Renal pelvis (tissue), 4 donors: ENCODE data around the gene TMIGD2. TPM values are rescaled to one million over a fixed set of nuclear protein-coding genes. Genes with fewer than 3 reads are reported as not detected.
"Not testable (repeated sequence)": the region's sequence is repeated elsewhere in the genome, so short reads cannot be mapped to it uniquely, and the experiment has no call there.

Experiments
- DNase-seq: peaks from one replicate; pipeline ENCODE4 v3.0.0-alpha.2; 2013
- polyA plus RNA-seq, 3 donors: library from polyadenylated mRNA; unstranded; fragments of 120-200 nt; gene quantifications; one replicate each; pipeline ENCODE4 v1.2.1, GENCODE V29; 2013; ENCODE audit not compliant: insufficient read length in 3 of 3

Gene TMIGD2
- polyA plus RNA-seq, 3 donors: 0.30 to 0.69 (median 0.41) TPM

DNA sequence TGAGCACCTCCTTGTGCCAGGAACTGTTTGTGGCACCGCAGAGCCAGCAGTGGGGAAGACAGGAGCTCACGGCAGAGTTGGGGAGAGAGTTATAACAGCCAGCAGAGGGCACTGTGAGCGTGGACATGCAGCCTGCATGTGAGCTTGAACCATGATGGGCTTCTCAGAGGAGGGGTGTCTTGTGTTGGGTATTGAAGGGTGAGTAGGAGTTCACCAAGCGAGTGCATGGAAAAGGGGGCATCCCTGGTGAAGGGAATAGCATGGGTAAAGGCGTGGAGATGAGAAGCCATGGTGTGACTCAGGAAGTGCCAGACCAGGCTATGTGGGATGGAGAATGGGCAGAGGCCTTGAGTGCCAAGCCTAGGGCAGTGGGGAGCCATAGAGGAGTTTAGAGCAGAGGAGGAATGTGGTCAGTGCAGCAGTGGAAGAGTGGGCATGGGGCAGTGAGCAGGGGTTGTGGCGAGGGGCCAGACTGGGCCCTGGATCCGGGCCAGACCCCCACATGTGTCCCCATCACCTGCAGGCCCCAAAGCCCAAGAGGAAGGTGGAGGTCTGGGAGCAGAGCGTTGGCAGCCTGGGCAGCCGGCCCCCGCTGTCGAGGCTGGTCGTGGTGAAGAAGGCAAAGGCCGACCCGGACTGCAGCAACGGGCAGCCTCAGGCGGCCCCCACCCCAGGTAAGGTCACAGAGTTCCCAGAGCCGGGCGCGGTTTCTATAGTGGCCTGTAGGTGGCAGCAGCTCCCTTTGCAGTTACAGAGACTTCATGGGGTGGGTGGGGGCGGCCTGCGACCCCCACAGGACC is 34.9 kb downstream of the TMIGD2 start:
- DNase-seq: no peak

DNA sequence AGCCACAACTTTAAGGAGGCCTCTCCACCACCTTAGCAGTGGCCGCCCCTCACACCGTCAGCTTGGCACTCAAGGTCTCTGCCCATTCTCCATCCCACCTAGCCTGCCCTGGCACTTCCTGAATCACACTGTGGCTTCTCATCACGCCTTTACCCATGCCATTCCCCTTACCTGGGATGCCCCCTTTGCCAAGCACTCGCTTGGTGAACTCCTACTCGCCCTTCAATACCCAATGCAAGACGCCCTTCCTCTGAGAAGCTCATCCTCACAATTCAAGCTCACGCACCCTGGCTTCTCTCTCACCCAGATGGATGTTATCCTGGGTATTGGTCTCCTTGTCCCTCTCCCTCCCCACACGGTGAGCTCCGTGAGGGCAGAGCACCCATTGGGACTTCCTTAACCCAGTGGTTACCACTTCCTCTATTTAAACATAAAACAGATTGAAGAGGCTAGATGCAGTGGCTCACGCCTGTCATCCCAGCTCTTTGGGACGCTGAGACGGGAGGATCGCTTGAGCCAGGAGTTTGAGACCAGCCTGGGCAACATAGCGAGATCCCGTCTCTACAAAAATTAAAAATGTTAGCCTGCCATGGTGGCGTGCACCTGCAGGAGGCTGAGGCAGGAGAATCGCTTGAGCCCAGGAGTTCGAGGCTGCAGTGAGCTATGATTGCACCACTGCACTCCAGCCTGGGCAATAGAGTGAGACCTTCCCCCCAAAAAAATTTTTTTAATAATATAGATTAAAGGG is 35.8 kb downstream of the TMIGD2 start:
- no peak for DNase-seq

DNA sequence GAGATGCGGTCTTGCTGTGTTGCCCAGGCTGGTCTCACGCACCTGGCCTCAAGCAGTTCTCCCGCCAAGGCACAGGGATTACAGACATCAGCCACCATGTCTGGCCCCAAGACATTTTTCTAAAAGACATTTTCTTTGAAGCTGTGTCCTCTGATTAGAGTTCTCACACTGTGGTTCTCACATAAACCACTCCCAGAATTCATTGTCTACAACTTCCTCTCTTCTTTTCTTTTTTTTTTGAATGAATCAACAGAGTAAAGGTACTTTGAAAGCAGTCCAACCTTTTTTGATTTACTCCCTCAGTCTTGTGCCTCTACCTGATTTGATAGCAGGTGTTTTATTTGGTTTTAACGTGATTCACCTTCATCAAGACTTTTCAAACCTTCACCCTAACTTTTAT is 37.4 kb downstream of the TMIGD2 start:
- no peak for DNase-seq

DNA sequence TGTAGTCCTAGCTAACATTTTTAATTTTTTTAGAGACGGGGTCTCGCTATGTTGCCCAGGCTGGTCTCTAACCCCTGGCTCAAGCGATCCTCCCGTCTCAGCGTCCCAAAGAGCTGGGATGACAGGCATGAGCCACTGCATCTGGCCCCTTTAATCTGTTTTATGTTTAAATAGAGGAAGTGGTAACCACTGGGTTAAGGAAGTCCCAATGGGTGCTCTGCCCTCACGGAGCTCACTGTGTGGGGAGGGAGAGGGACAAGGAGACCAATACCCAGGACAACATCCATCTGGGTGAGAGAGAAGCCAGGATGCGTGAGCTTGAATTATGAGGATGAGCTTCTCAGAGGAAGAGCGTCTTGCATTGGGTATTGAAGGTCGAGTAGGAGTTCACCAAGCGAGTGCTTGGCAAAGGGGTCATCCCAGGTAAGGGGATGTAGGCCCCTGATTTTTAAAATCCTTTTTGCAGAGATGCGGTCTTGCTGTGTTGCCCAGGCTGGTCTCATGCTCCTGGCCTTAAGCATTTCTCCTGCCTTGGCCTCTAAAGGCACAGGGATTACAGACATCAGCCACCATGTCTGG is 41.5 kb downstream of the TMIGD2 start:
- no peak for DNase-seq

DNA sequence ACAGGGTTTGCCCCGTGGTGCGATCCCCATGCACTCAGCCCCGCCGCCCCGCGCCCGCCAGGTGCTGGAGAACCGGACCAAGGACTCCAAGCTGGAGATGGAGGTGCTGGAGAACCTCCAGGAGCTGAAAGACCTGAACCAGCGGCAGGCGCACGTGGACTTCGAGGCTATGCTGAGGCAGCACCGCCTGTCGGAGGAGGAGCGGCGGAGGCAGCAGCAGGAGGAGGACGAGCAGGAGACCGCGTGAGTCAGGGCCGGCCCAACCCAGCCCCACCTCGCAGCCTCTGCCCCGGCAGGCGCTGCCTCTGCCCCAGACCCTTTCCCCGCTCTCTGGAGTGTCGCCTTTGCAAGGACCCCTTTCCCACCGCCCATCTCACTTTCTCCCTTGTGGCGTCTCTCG is 44.0 kb downstream of the TMIGD2 start:
- no peak for DNase-seq

DNA sequence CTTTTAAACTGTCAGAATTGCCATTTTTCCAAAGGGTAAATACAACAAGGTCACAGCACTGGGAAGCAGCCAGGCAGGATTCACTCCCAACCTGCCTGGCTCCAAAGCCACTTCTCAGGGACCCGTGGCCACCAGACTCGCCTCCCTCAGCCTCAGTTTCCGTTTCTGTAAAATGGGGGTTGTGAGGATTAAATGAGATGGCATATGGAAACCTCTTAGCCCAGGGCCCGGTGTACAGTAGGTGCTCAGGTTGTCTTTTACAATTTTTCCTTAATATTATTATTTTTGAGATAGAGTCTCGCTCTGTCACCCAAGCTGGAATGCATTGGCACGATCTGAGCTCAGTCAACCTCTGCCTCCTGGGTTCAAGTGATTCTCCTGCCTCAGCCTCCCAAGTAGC is 45.2 kb downstream of the TMIGD2 start:
- no peak for DNase-seq

DNA sequence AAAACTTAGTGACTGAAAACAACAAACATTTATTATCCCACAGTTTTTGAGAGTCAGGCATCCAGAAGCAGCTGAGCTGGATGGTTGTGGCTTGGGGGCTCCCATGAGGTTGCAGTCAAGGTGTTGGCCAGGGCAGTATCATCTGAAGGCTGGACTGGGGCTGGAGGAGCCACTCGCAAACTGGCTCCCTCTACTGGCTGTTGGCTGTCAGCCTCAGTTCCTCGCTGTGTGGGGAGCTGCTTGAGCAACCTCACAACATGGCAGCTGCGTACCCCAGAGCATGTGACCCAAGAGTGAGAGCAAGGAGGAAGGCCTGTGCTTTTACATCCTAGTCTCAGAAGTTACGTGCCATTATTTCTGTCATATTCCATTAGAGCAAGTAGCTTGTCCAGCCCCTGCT is 45.6 kb downstream of the TMIGD2 start:
- no peak for DNase-seq

DNA sequence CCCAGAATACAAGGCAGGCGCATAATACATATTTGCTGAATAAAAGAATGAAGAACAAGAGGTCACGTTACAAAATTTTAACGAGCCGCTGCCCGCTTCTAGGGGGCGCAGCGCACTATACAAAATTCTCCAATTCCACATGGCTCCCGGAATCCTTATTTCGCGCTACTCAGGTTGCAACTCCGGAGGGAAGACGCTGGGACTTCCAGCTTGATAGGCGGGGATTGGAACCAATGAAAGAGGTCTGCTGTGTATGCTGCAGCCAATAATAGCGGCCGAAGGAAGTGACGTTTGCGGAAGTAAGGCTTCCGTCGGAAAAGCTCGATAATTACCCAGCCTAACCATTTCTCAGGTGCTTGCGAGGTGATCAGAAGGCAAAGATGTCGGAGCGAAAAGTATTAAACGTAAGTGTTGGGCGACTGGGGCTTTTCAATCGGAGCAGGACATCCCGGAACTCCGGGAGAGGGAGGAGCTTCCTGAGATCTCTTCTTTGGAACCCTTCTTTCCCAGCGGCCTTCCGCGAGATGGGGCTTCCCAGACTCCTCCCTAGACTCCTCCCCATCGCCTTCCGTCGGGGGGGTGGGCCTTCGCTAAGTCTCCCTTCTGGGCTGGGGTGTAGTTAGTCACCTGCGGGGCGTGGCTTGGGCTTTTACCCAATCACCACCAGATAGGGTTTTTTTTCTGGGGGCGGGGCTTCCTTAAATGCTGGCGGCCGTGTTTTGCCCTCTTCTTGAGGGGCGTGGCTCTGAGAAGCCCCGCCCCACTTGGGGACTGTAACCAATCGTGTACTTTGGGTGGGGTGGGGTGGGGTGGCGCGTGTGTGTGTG is 55.2 kb downstream of the TMIGD2 start, which contains the start of gene YJU2:
Gene YJU2 (plus strand): TSS at position 314 of the 827 bp plus-strand sequence. CDS start 67 bp downstream, at position 381.
- peak; percentile 100 for DNase-seq

DNA sequence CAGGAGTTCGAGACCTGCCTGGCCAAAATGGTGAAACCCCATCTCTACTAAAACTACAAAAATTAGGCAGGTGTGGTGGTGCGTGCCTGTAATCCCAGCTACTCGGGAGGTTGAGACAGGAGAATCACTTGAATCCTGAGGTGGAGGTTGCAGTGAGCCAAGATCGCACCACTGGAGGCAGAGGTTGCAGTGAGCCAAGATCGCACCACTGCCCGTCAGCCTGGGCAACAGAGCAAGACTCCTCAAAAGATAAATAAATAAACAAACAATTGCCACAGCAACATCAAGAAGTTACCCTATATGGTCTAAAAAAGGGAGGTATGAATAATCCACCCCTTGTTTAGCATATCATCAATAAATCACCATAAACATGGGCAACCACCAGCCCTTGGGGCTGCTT is 56.3 kb downstream of the TMIGD2 start:
- DNase-seq: not testable (repeated sequence)

Other genes with a start within 250 kb of the TMIGD2 start
- gene ZBTB7A, start 235.5 kb downstream of the TMIGD2 start, polyA plus RNA-seq: 10 to 100 TPM; 11.3 to 12.4 (median 11.9) TPM
- gene MAP2K2, start 178.3 kb downstream of the TMIGD2 start, polyA plus RNA-seq: 100 to 1,000 TPM; 118 to 137 (median 133) TPM
- 1 to 10 TPM in 2 of 3 donors, under 1 TPM in 1; 0.87 to 1.4 (median 1.1) TPM for gene CREB3L3, start 148.8 kb downstream of the TMIGD2 start, polyA plus RNA-seq
- gene SIRT6, start 119.8 kb downstream of the TMIGD2 start, polyA plus RNA-seq: 10 to 100 TPM; 21.9 to 29.5 (median 23.3) TPM
- 1 to 10 TPM; 1.1 to 2.4 (median 1.7) TPM for gene ANKRD24, start 119.7 kb downstream of the TMIGD2 start, polyA plus RNA-seq
- under 1 TPM; 0.76 to 0.84 (median 0.82) TPM for gene EBI3, start 72.9 kb downstream of the TMIGD2 start, polyA plus RNA-seq
- 10 to 100 TPM; 24.0 to 28.1 (median 24.9) TPM for gene YJU2, start 55.3 kb downstream of the TMIGD2 start, polyA plus RNA-seq
- gene SHD, start 23.1 kb downstream of the TMIGD2 start, polyA plus RNA-seq: 1 to 10 TPM; 1.3 to 2.8 (median 2.1) TPM
- gene FSD1, start 2.2 kb upstream of the TMIGD2 start, polyA plus RNA-seq: 1 to 10 TPM; 6.7 to 9.0 (median 8.4) TPM
- 10 to 100 TPM; 24.4 to 33.7 (median 31.4) TPM for gene STAP2, start 36.4 kb upstream of the TMIGD2 start, polyA plus RNA-seq
- gene MPND, start 41.2 kb upstream of the TMIGD2 start, polyA plus RNA-seq: 10 to 100 TPM; 29.3 to 33.8 (median 31.8) TPM
- 10 to 100 TPM; 63.5 to 82.4 (median 78.2) TPM for gene SH3GL1, start 98.2 kb upstream of the TMIGD2 start, polyA plus RNA-seq
- 10 to 100 TPM; 23.6 to 26.1 (median 24.3) TPM for gene CHAF1A, start 100.3 kb upstream of the TMIGD2 start, polyA plus RNA-seq
- gene UBXN6, start 155.4 kb upstream of the TMIGD2 start, polyA plus RNA-seq: 100 to 1,000 TPM; 108 to 137 (median 111) TPM
- 100 to 1,000 TPM in 1 of 3 donors, 10 to 100 TPM in 2; 89.2 to 106 (median 90.7) TPM for gene HDGFL2, start 169.9 kb upstream of the TMIGD2 start, polyA plus RNA-seq
- 1 to 10 TPM; 1.1 to 1.5 (median 1.4) TPM for gene PLIN4, start 216.1 kb upstream of the TMIGD2 start, polyA plus RNA-seq
- gene PLIN5, start 232.8 kb upstream of the TMIGD2 start, polyA plus RNA-seq: 1 to 10 TPM; 3.3 to 8.0 (median 7.7) TPM
- 1 to 10 TPM in 1 of 3 donors, under 1 TPM in 2; 0.69 to 1.1 (median 0.83) TPM for gene LRG1, start 237.6 kb upstream of the TMIGD2 start, polyA plus RNA-seq